Endodermal cell (in vitro differentiated cells): ENCODE measurements around the gene UBE2Q2. TPM values are rescaled to one million over a fixed set of nuclear protein-coding genes. Genes with fewer than 3 reads are reported as not detected.
"Not testable (repeated sequence)": the region's sequence is repeated elsewhere in the genome, so short reads cannot be mapped to it uniquely, and the experiment has no call there.

ENCODE experiments used
- DNase-seq: peaks from one replicate; pipeline ENCODE4 v3.0.0-alpha.2; 2017
- H3K27ac ChIP-seq: 2 replicates; pipeline ENCODE4 v1.5.1; 2013; ENCODE audit warnings: mild to moderate bottlenecking, low read depth, low read length, moderate library complexity
- H3K27me3 ChIP-seq: 2 replicates; pipeline ENCODE4 v1.6.1; 2013; ENCODE audit warnings: mild to moderate bottlenecking, low read length, moderate library complexity; ENCODE audit not compliant: insufficient read depth, control insufficient read depth, poor library complexity, severe bottlenecking
- H3K36me3 ChIP-seq: 2 replicates; pipeline ENCODE4 v1.7.0; 2013; ENCODE audit warnings: mild to moderate bottlenecking, low read length, moderate library complexity; ENCODE audit not compliant: control insufficient read depth, insufficient read depth
- H3K4me1 ChIP-seq: one replicate; pipeline ENCODE4 v1.7.0; 2013; ENCODE audit warnings: low read length; ENCODE audit not compliant: control insufficient read depth, insufficient read depth
- H3K4me3 ChIP-seq: 2 replicates; pipeline ENCODE4 v1.5.1; 2013; ENCODE audit warnings: mild to moderate bottlenecking, low read length, moderate library complexity
- H3K9ac ChIP-seq: 2 replicates; pipeline ENCODE4 v1.6.1; 2013; ENCODE audit warnings: mild to moderate bottlenecking, low read length, moderate library complexity; ENCODE audit not compliant: poor library complexity, severe bottlenecking; ENCODE audit errors: extremely low read depth
- H3K9me3 ChIP-seq: 2 replicates; pipeline ENCODE4 v1.6.1; 2013; ENCODE audit warnings: mild to moderate bottlenecking, low read length, moderate library complexity; ENCODE audit not compliant: control insufficient read depth
- H3K27ac Mint-ChIP-seq: 2 replicates; pipeline ENCODE4 v1.8.0; 2020; ENCODE audit warnings: mixed read lengths
- H3K27me3 Mint-ChIP-seq: 2 replicates; pipeline ENCODE4 v1.8.0; 2021; ENCODE audit warnings: mild to moderate bottlenecking, mixed read lengths; ENCODE audit not compliant: insufficient read depth
- H3K36me3 Mint-ChIP-seq: 2 replicates; pipeline ENCODE4 v1.8.0; 2020; ENCODE audit warnings: low read depth, mixed read lengths
- H3K4me1 Mint-ChIP-seq: 2 replicates; pipeline ENCODE4 v1.8.0; 2020; ENCODE audit warnings: mixed read lengths
- H3K4me3 Mint-ChIP-seq: 2 replicates; pipeline ENCODE4 v1.8.0; 2020; ENCODE audit warnings: mild to moderate bottlenecking, moderate library complexity, mixed read lengths
- H3K9me3 Mint-ChIP-seq: 2 replicates; pipeline ENCODE4 v1.8.0; 2020; ENCODE audit warnings: mild to moderate bottlenecking, mixed read lengths
- CTCF ChIP-seq: fragments of 200-600 bp; sonication (generic); conservative IDR thresholded peaks from 2 replicates; pipeline ENCODE4 v1.5.0; 2021; ENCODE audit warnings: antibody characterized with exemption, mild to moderate bottlenecking
- WGBS, 2 experiments: methylation state at CpG; one replicate each; pipeline versions ENCODE4 v1.1.5 to v1.1.7; 2013; ENCODE audit warnings: missing lambda C conversion rate in 2 of 2, mixed read lengths in 1 of 2; ENCODE audit not compliant: insufficient coverage in 1 of 2, insufficient read length in 1 of 2; 5-methylcytosine and 5-hydroxymethylcytosine counted together
- total RNA-seq, 2 donors: library from RNA; stranded (reverse); fragmentation: NEBNext Ultra II Directional in 1 of 2; extraction: Animal tissue kit (Norgen Biotek cat#: 25700) in 1 of 2; gene quantifications; 2 replicates in 1 of 2; 3 replicates in 1 of 2; pipeline ENCODE4 v1.2.1, GENCODE V29; 2021

UBE2Q2 gene
- total RNA-seq, 2 donors from 2014 or later = 29.5 to 37.1 TPM

- Mint-ChIP-seq H3K4me3 (no peak overlapping the region), H3K4me1 (peaks cover 36% of the 10 kb centered on the region), H3K36me3 (peaks cover 49% of the 10 kb centered on the region), H3K27ac (no peak overlapping the region), H3K27me3 (no peaks in the 10 kb centered on the region), H3K9me3 (no peaks in the 10 kb centered on the region)
- Histone ChIP-seq H3K4me1 (no peaks in the 10 kb centered on the region), H3K27ac (no peak overlapping the region), H3K9me3 (peaks cover 6% of the 10 kb centered on the region), H3K27me3 (no peaks in the 10 kb centered on the region), H3K4me3 (no peak overlapping the region), H3K36me3 (peaks cover 63% of the 10 kb centered on the region), H3K9ac (no peak overlapping the region)
- no peak for TF ChIP-seq CTCF
- no peak for DNase-seq
These were observed 26.2 kb downstream of the UBE2Q2 start for GRCh38 chr15:75869446-75869845.

- not testable (repeated sequence) for H3K27ac ChIP-seq, H3K27me3 Mint-ChIP-seq, H3K4me3 ChIP-seq, DNase-seq, H3K9me3 Mint-ChIP-seq, H3K9ac ChIP-seq, H3K4me3 Mint-ChIP-seq, H3K9me3 ChIP-seq, H3K27me3 ChIP-seq, H3K4me1 ChIP-seq
- peak overlapping the region; percentile 69 for H3K27ac Mint-ChIP-seq
- H3K36me3 ChIP-seq = peaks cover 71% of the 10 kb centered on the region
- H3K4me1 Mint-ChIP-seq = peaks cover 32% of the 10 kb centered on the region
- H3K36me3 Mint-ChIP-seq = peaks cover 58% of the 10 kb centered on the region
- WGBS, 2 experiments = 88 to 100% methylated on average over 1 of the region's 1 CpG
These were observed 28.3 kb downstream of the UBE2Q2 start for GRCh38 chr15:75871589-75871988.

GRCh38 chr15:75872403-75872990, 29.2 kb downstream of the UBE2Q2 start:
- DNase-seq = no peak
- Mint-ChIP-seq H3K27ac (peak overlapping the region; percentile 52), H3K4me1 (peaks cover 23% of the 10 kb centered on the region), H3K36me3 (peaks cover 60% of the 10 kb centered on the region), H3K4me3 (no peak overlapping the region), H3K27me3 (no peaks in the 10 kb centered on the region), H3K9me3 (no peaks in the 10 kb centered on the region)
- peaks cover 6% of the 10 kb centered on the region for H3K9me3 ChIP-seq
- 91% methylated on average over 3 of the region's 4 CpGs; no CpG with 5 or more reads in 1 of the 2 experiments for WGBS, 2 experiments
- no peak for TF ChIP-seq CTCF
- no peak overlapping the region for H3K27ac ChIP-seq
- H3K27me3 ChIP-seq = no peaks in the 10 kb centered on the region
- peaks cover 76% of the 10 kb centered on the region for H3K36me3 ChIP-seq
- H3K9ac ChIP-seq = no peak overlapping the region
- no peaks in the 10 kb centered on the region for H3K4me1 ChIP-seq
- H3K4me3 ChIP-seq = no peak overlapping the region

GRCh38 chr15:75884041-75884440, 40.8 kb downstream of the UBE2Q2 start:
- no peak overlapping the region for H3K27ac ChIP-seq
- Mint-ChIP-seq H3K36me3 (peaks cover 53% of the 10 kb centered on the region), H3K4me3 (no peak overlapping the region), H3K9me3 (no peaks in the 10 kb centered on the region), H3K4me1 (no peaks in the 10 kb centered on the region), H3K27ac (no peak overlapping the region), H3K27me3 (no peaks in the 10 kb centered on the region)
- H3K9me3 ChIP-seq = no peaks in the 10 kb centered on the region
- H3K9ac ChIP-seq = no peak overlapping the region
- 100% methylated on average over 1 of the region's 1 CpG; no CpG with 5 or more reads in 1 of the 2 experiments for WGBS, 2 experiments
- H3K36me3 ChIP-seq = peaks cover 81% of the 10 kb centered on the region
- no peak for DNase-seq
- H3K4me1 ChIP-seq = no peaks in the 10 kb centered on the region
- no peak for TF ChIP-seq CTCF
- H3K4me3 ChIP-seq = no peak overlapping the region
- H3K27me3 ChIP-seq = no peaks in the 10 kb centered on the region
